Esophagus (tissue), 2 donors: ENCODE measurements around the gene HIP1. TPM values are rescaled to one million over a fixed set of nuclear protein-coding genes. Genes with fewer than 3 reads are reported as not detected.
A peak's percentile ranks its signal among the peaks of the same experiment; 100 is the strongest.
"Not testable (repeated sequence)": the region's sequence is repeated elsewhere in the genome, so short reads cannot be mapped to it uniquely, and the experiment has no call there.

Experiments used
- H3K27ac ChIP-seq, 2 donors: one replicate each; pipeline ENCODE4 v1.5.1; 2013; ENCODE audit warnings: low read depth in 2 of 2, mild to moderate bottlenecking in 2 of 2, inconsistent platforms in 1 of 2, low read length in 1 of 2, moderate library complexity in 1 of 2
- H3K27me3 ChIP-seq, 2 donors: one replicate each; pipeline ENCODE4 v1.6.1; 2013; ENCODE audit warnings: low read length in 2 of 2, control low read depth in 1 of 2, mild to moderate bottlenecking in 1 of 2; ENCODE audit not compliant: insufficient read depth in 2 of 2, control insufficient read depth in 1 of 2
- H3K36me3 ChIP-seq, 2 donors: one replicate each; pipeline ENCODE4 v1.6.1; 2013; ENCODE audit warnings: low read length in 1 of 2; ENCODE audit not compliant: control insufficient read depth in 2 of 2, insufficient read depth in 2 of 2
- H3K4me1 ChIP-seq, 2 donors: one replicate each; pipeline ENCODE4 v1.6.1; 2013; ENCODE audit warnings: low read length in 1 of 2; ENCODE audit not compliant: control insufficient read depth in 2 of 2, insufficient read depth in 2 of 2
- H3K4me3 ChIP-seq, 2 donors: one replicate each; pipeline ENCODE4 v1.5.1; 2013; ENCODE audit warnings: low read length in 2 of 2, mild to moderate bottlenecking in 2 of 2, low read depth in 1 of 2, moderate library complexity in 1 of 2
- H3K9me3 ChIP-seq, 2 donors: one replicate each; pipeline ENCODE4 v1.6.1; 2013; ENCODE audit warnings: mild to moderate bottlenecking in 2 of 2, low read depth in 1 of 2, low read length in 1 of 2, moderate library complexity in 1 of 2; ENCODE audit not compliant: control insufficient read depth in 2 of 2, insufficient read depth in 1 of 2
- WGBS, 2 donors: extraction: QIAGEN DNeasy Blood & Tissue Kit; methylation state at CpG; one replicate each; pipeline ENCODE4 v1.1.7; 2013; 5-methylcytosine and 5-hydroxymethylcytosine counted together
- polyA plus RNA-seq, 2 donors: library from polyadenylated mRNA; stranded (reverse); fragments of 200-250 nt; gene quantifications; one replicate each; pipeline ENCODE4 v1.2.3, GENCODE V29; 2013
- donor health status: healthy with polysubstance abuse.
- donor health status: Bipolar disorder and iron deficiency.

HIP1 gene
- polyA plus RNA-seq, 2 donors = 1.8 to 2.2 TPM

- Histone ChIP-seq H3K4me1 (no peaks in the 10 kb centered on the region), H3K27ac (no peak overlapping the region), H3K27me3 (no peaks in the 10 kb centered on the region), H3K9me3 (no peaks in the 10 kb centered on the region), H3K36me3 (peaks cover 0 to 6% of the 10 kb centered on the region in 2 donors), H3K4me3 (no peak overlapping the region)
- WGBS, 2 donors = 91 to 92% methylated on average over 11 of the region's 11 CpGs
Observed at GRCh38 chr7:75572814-75573213, 165.9 kb downstream of the HIP1 start.

GRCh38 chr7:75572396-75572795 lies 166.3 kb downstream of the HIP1 start:
- 94 to 95% methylated on average over 5 of the region's 5 CpGs for WGBS, 2 donors
- Histone ChIP-seq H3K27ac (no peak overlapping the region), H3K4me1 (no peaks in the 10 kb centered on the region), H3K27me3 (no peaks in the 10 kb centered on the region), H3K36me3 (peaks cover 0 to 6% of the 10 kb centered on the region in 2 donors), H3K4me3 (no peak overlapping the region), H3K9me3 (no peaks in the 10 kb centered on the region)

GRCh38 chr7:75571209-75571608 lies 167.5 kb downstream of the HIP1 start:
- Histone ChIP-seq H3K27me3 (no peaks in the 10 kb centered on the region), H3K36me3 (peaks cover 0 to 6% of the 10 kb centered on the region in 2 donors), H3K4me3 (no peak overlapping the region), H3K27ac (no peak overlapping the region), H3K9me3 (no peaks in the 10 kb centered on the region), H3K4me1 (no peaks in the 10 kb centered on the region)
- 98 to 100% methylated on average over 4 of the region's 4 CpGs for WGBS, 2 donors

- H3K27me3 ChIP-seq, H3K36me3 ChIP-seq, H3K27ac ChIP-seq, H3K4me1 ChIP-seq, H3K4me3 ChIP-seq, H3K9me3 ChIP-seq: not testable (repeated sequence)
- whole genome bisulfite sequencing, 2 donors = 86 to 92% methylated on average over 16 of the region's 16 CpGs
Observed at GRCh38 chr7:75569629-75570282, 169.0 kb downstream of the HIP1 start.

GRCh38 chr7:75567948-75568595 lies 170.7 kb downstream of the HIP1 start:
- Histone ChIP-seq H3K9me3 (no peaks in the 10 kb centered on the region), H3K27me3 (no peaks in the 10 kb centered on the region), H3K36me3 (peaks cover 2 to 6% of the 10 kb centered on the region in 2 donors), H3K4me3 (no peak overlapping the region), H3K4me1 (peaks cover 0 to 6% of the 10 kb centered on the region in 2 donors), H3K27ac (no peak overlapping the region)
- WGBS, 2 donors = 91 to 98% methylated on average over 12 of the region's 12 CpGs

GRCh38 chr7:75565132-75565837 lies 173.5 kb downstream of the HIP1 start:
- Histone ChIP-seq H3K36me3 (peaks cover 3 to 6% of the 10 kb centered on the region in 2 donors), H3K27me3 (no peaks in the 10 kb centered on the region), H3K9me3 (no peaks in the 10 kb centered on the region), H3K4me1 (peaks cover 0 to 6% of the 10 kb centered on the region in 2 donors), H3K27ac (peak overlapping the region in 1 of 2 donors; percentile 68), H3K4me3 (no peak overlapping the region)
- WGBS, 2 donors = 38 to 50% methylated on average over 6 of the region's 6 CpGs

- no peak overlapping the region for H3K27ac ChIP-seq
- H3K4me1 ChIP-seq = peaks cover 0 to 6% of the 10 kb centered on the region in 2 donors
- no peaks in the 10 kb centered on the region for H3K27me3 ChIP-seq
- 95 to 96% methylated on average over 3 of the region's 3 CpGs for WGBS, 2 donors
- no peaks in the 10 kb centered on the region for H3K9me3 ChIP-seq
- no peak overlapping the region for H3K4me3 ChIP-seq
- peaks cover 3 to 4% of the 10 kb centered on the region in 2 donors for H3K36me3 ChIP-seq
Observed at GRCh38 chr7:75563171-75563570, 175.6 kb downstream of the HIP1 start.

GRCh38 chr7:75559976-75560365 lies 178.8 kb downstream of the HIP1 start:
- peaks cover 3 to 15% of the 10 kb centered on the region in 2 donors for H3K36me3 ChIP-seq
- WGBS, 2 donors = 92 to 93% methylated on average over 6 of the region's 6 CpGs
- no peak overlapping the region for H3K4me3 ChIP-seq
- H3K27me3 ChIP-seq = no peaks in the 10 kb centered on the region
- no peak overlapping the region for H3K27ac ChIP-seq
- peaks cover 0 to 1% of the 10 kb centered on the region in 2 donors for H3K4me1 ChIP-seq
- no peaks in the 10 kb centered on the region for H3K9me3 ChIP-seq

GRCh38 chr7:75559355-75559975 lies 179.3 kb downstream of the HIP1 start:
- H3K4me3 ChIP-seq = no peak overlapping the region
- H3K9me3 ChIP-seq = no peaks in the 10 kb centered on the region
- no peaks in the 10 kb centered on the region for H3K27me3 ChIP-seq
- no peaks in the 10 kb centered on the region for H3K4me1 ChIP-seq
- peaks cover 3 to 15% of the 10 kb centered on the region in 2 donors for H3K36me3 ChIP-seq
- H3K27ac ChIP-seq = no peak overlapping the region
- WGBS, 2 donors = 92 to 94% methylated on average over 27 of the region's 27 CpGs
